AG09319 (cell line): Measurements from ENCODE around the gene NR2F6.
"Not testable (repeated sequence)": the region's sequence is repeated elsewhere in the genome, so short reads cannot be mapped to it uniquely, and the experiment has no call there.

Source experiments
- DNase-seq: peaks from one replicate; pipeline ENCODE4 v3.0.0-alpha.2; 2010; ENCODE audit warnings: low read depth; ENCODE audit errors: extremely low read depth
- TF ChIP-seq, protein P1 (sequence below): IDR thresholded peaks from 2 replicates; pipeline ENCODE4 v1.5.1; 2011; ENCODE audit warnings: low read depth, mild to moderate bottlenecking, inconsistent platforms, low read length, moderate library complexity

Gene NR2F6

DNA sequence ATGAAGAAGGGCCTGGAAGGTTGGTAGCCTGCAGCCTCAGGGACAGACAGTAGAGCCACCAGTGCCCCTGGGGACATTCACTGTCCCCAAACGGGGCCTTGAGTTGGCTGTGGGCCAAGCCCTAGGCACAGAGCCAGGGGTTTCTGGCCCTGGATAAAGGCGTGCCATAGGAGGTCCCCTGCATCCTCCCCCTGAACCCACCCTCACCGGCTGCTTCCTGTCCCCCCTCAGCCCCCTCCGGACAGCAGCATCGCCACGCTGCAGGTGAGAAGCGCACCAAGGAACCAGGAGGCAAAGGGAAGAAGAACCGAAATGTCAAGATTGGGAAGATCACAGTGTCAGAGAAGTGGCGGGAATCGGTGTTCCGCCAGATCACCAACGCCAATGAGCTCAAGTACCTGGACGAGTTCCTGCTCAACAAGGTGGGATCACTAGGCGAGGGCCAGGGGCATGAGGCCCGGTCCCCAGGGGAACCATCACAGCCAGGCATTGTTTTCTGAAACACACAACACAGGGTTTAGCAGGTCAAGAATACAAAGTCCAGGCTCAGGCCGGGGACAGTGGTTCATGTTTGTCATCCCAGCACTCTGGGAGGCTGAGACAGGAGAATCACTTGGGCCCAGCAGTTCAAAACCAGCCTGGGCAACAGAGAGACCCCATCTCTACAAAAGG is 45.2 kb downstream of the NR2F6 start:
- TF ChIP-seq, protein P1, sequence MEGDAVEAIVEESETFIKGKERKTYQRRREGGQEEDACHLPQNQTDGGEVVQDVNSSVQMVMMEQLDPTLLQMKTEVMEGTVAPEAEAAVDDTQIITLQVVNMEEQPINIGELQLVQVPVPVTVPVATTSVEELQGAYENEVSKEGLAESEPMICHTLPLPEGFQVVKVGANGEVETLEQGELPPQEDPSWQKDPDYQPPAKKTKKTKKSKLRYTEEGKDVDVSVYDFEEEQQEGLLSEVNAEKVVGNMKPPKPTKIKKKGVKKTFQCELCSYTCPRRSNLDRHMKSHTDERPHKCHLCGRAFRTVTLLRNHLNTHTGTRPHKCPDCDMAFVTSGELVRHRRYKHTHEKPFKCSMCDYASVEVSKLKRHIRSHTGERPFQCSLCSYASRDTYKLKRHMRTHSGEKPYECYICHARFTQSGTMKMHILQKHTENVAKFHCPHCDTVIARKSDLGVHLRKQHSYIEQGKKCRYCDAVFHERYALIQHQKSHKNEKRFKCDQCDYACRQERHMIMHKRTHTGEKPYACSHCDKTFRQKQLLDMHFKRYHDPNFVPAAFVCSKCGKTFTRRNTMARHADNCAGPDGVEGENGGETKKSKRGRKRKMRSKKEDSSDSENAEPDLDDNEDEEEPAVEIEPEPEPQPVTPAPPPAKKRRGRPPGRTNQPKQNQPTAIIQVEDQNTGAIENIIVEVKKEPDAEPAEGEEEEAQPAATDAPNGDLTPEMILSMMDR: no peak
- no peak for DNase-seq

DNA sequence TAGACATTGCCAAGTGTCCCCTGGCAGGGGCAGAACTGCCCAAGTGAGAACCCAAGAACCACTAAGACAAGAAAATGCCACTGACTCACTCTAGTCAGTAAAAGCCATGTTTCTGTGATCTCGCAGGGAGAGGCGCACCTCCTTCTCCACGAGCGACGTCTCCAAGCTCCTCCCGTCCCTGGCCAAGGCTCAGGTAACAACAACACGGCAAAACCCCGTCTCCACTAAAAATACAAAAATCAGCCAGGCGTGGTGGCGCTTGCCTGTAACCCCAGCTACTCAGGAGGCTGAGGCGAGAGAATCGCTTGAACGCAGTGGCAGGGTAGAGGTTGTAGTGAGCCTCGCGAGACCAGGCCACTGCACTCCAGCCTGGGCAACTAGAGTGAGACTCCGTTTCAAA is 48.1 kb downstream of the NR2F6 start:
- no peak for DNase-seq
- TF ChIP-seq, protein P1: no peak

DNA sequence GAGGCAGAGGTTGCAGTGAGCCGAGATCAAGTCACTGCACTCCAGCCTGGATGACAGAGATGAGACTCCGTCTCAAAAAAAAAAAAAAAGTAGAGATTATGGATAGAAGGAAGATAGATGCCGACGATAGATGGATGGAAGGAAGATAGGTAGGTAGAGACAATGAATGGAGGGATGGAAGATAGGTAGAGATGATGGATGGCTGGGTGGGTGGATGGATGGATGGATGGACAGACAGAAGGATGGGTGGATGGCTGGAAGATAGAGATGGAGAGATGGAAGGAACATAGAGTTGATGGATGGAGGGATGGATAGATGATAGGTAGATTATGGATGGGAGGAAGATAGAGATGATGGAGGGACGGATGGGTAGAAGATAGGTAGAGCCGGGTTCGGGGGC is 49.1 kb downstream of the NR2F6 start:
- TF ChIP-seq, protein P1: no peak
- no peak for DNase-seq

DNA sequence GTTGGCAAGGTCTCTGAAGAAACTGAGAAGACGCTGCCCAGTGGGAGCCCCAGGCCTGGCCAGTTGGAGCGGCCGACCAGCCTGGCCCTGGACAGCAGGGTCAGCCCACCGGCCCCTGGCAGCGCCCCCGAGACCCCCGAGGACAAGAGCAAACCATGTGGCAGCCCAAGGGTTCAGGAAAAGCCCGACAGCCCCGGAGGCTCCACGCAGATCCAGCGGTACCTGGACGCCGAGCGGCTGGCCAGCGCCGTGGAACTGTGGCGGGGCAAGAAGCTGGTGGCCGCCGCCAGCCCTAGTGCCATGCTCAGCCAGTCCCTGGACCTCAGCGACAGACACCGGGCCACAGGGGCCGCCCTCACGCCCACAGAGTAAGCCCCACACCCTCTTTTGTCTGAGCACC is 50.6 kb downstream of the NR2F6 start:
- TF ChIP-seq, protein P1: no peak
- no peak for DNase-seq

DNA sequence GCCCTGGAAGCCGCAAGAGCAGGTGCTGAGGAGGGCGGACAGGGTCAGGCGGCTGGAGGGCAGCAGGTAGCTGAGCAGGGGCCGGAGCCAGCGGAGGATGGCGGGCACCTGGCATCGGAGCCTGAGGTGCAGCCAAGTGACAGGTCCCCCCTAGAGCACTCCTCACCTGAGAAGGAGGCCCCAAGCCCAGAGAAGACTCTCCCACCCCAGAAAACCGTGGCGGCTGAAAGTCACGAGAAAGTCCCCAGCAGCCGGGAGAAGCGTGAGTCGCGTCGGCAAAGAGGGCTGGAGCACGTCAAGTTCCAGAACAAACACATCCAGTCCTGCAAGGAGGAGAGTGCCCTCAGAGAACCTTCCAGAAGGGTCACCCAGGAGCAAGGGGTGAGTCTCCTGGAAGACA is 51.1 kb downstream of the NR2F6 start:
- TF ChIP-seq, protein P1: no peak
- DNase-seq: no peak

DNA sequence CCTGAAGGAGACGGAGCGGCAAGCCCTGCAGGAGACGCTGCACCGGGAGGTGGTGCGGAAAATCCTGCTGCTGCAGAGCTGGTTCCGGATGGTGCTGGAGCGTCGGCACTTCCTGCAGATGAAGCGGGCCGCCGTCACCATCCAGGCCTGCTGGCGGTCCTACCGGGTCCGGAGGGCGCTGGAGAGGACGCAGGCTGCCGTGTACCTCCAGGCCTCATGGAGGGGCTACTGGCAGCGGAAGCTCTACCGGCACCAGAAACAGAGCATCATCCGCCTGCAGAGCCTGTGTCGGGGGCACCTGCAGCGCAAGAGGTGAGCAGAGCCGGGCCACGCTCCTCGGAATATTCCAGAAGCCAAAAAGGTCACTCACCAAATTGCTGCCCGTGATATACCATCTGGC is 53.0 kb downstream of the NR2F6 start:
- TF ChIP-seq, protein P1: no peak
- no peak for DNase-seq

DNA sequence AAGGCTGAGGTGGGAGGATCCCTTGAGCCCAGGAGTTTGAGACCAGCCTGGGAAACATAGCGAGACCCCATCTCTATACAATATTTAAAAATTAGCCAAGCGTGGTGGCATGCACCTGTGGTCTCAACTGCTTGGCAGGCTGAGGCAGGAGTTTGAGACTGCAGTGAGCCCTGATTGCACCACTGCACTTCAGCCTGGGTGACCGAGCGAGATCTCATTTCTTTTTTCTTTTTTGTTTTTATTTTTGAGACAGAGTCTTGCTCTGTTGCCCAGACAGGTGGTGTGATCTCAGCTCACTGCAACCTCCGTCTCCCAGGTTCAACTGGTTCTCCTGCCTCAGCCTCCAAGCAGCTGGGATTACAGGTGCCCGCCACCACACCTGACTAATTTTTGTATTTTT is 54.0 kb downstream of the NR2F6 start:
- not testable (repeated sequence) for DNase-seq

DNA sequence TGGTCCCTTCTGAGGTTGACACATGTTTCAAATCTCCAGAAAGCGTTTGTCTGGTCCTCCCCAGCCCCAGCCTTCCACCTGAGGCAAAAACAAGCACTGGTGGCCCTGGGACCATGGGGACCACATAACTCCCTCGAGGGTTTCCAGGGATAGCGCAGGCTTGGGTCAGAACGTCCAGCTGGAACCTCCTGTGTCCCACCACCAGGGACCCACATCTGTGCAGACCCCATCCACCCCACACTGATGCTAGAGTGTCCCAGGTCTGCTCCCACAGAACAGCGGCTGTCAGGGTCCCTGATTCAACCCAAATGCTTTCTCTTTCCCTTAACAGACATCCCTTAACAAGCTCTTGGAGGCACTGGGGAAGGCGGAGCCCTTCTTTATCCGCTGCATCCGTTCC is 60.1 kb downstream of the NR2F6 start:
- TF ChIP-seq, protein P1: no peak
- no peak for DNase-seq
